ENCODE results near the gene DNAJC1.
"Not testable (repeated sequence)": the region's sequence is repeated elsewhere in the genome, so short reads cannot be mapped to it uniquely, and the experiment has no call there.

The DNAJC1 gene

DNA sequence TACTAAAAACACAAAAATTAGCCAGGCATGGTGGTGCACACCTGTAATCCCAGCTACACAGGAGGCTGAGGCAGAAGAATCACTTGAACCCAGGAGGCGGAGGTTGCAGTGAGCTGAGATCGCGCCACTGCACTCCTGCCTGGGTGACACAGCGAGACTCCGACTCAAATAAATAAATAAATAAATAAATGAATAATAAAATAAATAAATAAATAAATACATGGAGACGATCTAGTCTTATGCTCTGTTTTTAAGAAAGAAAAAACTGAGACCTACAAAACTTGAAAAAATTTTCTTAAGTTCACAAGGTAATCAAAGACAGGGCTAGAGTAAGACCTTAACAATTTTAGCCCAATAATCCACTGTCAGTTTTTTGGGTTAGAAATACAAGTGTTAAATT is 181.3 kb downstream of the DNAJC1 start:
- not testable (repeated sequence) for DNase-seq

DNA sequence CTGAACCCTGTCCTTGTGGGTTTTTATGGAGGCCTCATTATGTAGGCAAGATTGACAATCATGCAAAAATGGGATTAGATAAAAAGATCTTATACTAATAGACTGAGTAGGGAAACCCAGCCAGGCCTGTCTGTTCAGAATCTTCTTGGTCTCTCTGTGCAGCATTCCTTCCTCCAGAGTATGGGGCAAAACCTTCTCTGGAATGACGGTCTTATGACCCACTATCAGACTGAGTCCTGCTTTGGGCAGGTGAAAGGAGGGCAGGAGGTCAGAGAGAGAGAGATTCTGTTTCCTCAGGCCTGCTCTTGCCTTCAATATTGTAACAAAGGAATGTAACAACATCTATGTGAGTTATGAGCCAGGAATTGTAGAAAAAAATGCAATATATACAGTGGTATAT is 182.6 kb downstream of the DNAJC1 start:
- no peak for DNase-seq

GRCh38 chr10:21818416-21818815 is 185.1 kb downstream of the DNAJC1 start:
- DNase-seq, result not testable (repeated sequence)

DNA sequence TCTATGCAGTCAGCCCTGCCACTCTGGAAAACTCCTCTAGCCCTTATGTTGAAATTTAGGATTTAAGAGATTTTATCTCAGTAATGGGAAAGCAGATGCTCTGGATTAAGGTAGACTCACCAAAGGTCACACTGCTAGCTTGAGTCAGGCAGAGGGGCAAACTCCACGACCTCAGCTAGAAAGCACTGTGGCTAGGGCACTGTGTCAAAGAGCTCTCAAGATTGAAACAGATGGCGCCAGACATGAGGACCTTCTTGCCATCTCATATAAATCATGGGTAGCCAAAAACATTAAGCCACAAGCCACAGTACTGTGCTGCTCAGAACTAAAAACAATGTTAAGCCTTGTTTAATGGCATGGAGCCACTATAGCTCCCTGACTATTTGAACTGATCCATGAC is 188.7 kb downstream of the DNAJC1 start:
- no peak for DNase-seq

- no peak for DNase-seq
These were observed 189.6 kb downstream of the DNAJC1 start for GRCh38 chr10:21813946-21814345.

GRCh38 chr10:21811245-21811585 is 192.3 kb downstream of the DNAJC1 start:
- no peak for DNase-seq

GRCh38 chr10:21810582-21811244 is 192.8 kb downstream of the DNAJC1 start:
- no peak for DNase-seq

GRCh38 chr10:21808550-21808949 is 195.0 kb downstream of the DNAJC1 start:
- no peak for DNase-seq

- DNase-seq, result no peak
These were observed 196.3 kb downstream of the DNAJC1 start for GRCh38 chr10:21807180-21807579.

DNA sequence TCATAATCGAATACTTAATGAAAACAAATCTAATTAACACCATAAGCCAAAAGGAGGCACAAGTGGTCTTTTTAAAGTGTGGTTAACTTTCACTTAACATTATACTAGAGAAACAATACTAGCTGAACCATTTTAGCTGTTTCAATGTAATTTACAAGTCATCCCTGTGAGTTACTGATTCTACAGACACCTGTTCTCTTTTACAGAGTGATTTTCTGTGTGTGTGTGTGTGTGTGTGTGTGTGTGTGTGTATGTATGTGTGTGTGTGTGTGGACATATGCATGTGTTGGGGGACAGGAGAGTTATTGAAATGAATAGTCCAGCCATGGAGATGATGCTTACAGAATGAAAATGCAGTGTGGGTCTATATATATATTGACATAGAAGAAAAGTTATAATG is 200.2 kb downstream of the DNAJC1 start:
- no peak for DNase-seq

DNA sequence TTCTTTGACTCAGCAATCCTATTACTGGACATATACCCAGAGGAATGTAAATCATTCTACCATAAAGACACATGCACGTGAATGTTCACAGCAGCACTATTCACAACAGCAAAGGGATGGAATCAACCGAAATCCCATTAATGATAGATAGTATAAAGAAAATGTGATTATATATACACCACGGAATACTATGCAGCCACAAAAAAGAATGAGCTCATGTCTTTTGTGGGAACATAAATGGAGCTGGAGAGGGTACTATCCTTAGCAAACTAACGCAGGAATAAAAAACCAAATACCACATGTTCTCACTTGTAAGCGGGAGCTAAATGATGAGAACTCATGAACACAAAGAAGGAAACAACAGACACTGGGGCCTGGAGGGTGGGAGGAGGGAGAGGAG is 201.9 kb downstream of the DNAJC1 start:
- no peak for DNase-seq

- no peak for DNase-seq
These were observed 205.4 kb downstream of the DNAJC1 start for GRCh38 chr10:21797984-21798765.

GRCh38 chr10:21797533-21797932 is 206.0 kb downstream of the DNAJC1 start:
- no peak for DNase-seq

DNA sequence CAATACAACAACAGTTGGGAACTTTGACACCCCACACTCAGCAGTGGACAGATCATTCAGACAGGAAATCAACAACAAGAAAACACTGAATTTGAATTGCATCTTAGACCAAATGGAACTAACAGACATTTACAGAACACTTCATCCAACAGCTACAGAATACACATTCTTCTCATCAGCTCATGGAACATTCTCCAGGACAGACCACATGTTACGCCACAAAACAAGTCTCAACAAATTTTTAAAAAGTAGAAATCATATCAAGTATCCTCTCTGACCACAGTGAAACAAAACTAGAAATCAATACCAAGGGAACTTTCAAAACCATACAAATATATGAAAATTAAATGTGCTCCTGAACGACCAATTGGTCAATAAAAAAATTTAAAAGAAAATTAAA is 212.3 kb downstream of the DNAJC1 start:
- no peak for DNase-seq

GRCh38 chr10:21776883-21777282 is 226.6 kb downstream of the DNAJC1 start:
- DNase-seq, result no peak

GRCh38 chr10:21771219-21771618 is 232.3 kb downstream of the DNAJC1 start:
- DNase-seq, result no peak

GRCh38 chr10:21769041-21769440 is 234.5 kb downstream of the DNAJC1 start:
- no peak for DNase-seq

DNA sequence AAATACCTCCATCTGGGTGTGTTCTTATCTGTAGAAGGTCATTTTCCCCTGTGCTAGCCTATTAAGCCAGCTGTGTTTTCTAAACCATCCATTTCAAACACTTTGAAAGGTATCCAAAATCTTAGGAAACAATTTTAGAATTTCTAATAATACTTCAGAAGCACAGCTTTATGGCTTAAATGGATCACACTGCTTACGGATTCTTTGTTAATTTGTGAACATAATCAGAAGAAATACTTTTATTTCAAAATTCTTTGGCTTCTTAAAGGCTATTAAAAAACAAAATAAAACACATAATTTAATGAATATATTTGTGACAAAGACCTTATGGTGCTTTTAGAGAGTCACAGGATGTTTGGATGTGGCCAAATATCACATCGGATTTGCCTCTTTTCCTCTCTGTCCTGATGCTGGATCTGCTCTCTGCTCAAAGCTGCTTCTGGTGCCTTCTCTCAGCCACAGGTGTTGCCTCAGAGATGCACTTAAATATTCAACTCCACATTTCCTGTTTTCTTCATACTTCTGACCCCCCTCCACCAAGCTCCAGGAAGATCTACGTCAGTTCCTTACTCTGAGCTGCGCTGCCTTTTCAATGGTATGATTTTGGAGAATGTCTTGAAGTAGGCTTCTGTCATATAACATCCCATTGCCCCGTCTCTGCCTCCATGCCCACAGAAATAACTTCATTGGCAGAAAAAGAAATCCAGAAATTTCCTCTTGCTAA is 238.9 kb downstream of the DNAJC1 start:
- no peak for DNase-seq

- no peak for DNase-seq
These were observed 243.2 kb downstream of the DNAJC1 start for GRCh38 chr10:21760332-21760731.

DNA sequence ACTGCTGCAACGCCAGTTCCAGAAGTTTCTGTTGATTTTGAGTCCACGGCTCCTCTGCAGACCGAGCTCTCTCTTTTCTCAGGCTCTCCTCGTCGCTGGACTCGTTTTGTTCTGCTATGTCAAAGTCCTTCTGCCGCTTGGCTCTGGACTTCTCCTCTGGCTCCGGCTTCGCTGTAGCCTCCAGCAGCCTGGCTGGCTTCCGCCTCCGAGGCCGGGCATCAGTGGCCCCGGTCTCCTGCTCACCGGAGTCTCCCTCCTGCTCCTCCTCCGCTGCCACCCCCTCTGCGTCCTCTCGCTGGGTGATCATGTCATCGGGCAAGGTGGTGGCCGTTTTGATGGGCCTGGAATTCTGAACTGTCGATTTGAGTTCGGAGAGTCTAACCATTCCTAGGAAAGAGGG is 244.3 kb downstream of the DNAJC1 start:
- no peak for DNase-seq

- no peak for DNase-seq
These were observed 244.8 kb downstream of the DNAJC1 start for GRCh38 chr10:21758696-21759095.

GRCh38 chr10:21758239-21758638 is 245.3 kb downstream of the DNAJC1 start:
- no peak for DNase-seq

GRCh38 chr10:21757185-21757901 is 246.2 kb downstream of the DNAJC1 start:
- DNase-seq, result no peak
